ENCODE data around the gene SAMD10.

DNA sequence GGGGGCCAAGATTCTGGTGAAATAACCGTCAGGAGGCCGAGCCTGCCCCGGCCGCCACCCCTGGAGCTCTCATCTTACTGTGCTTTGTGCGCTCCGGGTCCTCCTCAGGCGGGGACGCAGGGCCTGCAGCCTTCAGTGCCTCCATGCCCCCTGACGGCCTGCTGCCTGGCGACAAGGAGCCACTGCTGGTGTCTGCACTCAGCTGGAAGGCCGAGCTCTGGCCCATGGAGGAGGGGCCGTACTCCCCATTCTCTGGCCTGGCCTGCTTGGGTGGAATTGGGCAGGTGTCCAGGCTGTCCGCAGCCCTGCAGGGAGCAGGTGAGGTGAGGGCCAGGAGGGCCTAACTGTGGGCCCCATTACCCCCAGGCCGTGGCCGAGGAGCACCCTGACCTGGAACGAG is 15.0 kb downstream of the SAMD10 start:
- TF ChIP-seq EZH2phosphoT487 (IDR thresholded peaks at IDR 0.05; ENCODE audit: insufficient read depth, low read depth) (no peak), EZH2 (IDR thresholded peaks at IDR 0.05; ENCODE audit: insufficient read depth, poor library complexity, severe bottlenecking) (no peak)

Measured in GM23248 (cell line).